PC-9 (cell line): ENCODE data around the gene HAUS3. TPM values are rescaled to one million over a fixed set of nuclear protein-coding genes. Genes with fewer than 3 reads are reported as not detected.

Experiments used
- BruUV-seq: library from RNA; stranded (reverse); fragments of 400-500 nt; replicated peaks from 2 replicates; lab custom pipeline; 2021; lab: Mats Ljungman, UMichigan
- CTCF ChIA-PET: fragments of 300-600 bp; sonication (Branson Sonifier 250); formaldehyde crosslinking; loops from one replicate; lab custom pipeline; 2022; ENCODE audit warnings: antibody characterized with exemption; lab: Charles Lee
- POLR2A ChIA-PET: fragments of 300-600 bp; sonication (Branson Sonifier 250); formaldehyde crosslinking; loops from one replicate; lab custom pipeline; 2022; ENCODE audit warnings: antibody characterized with exemption; ENCODE audit not compliant: unreplicated experiment; lab: Charles Lee
- DNase-seq, 2 experiments: peaks; one replicate each; pipeline versions ENCODE4 v3.0.0 to v3.0.0-alpha.2; 2015 to 2022; ENCODE audit warnings: mixed read lengths in 1 of 2
- H2AFZ ChIP-seq: fragments of 200-600 bp; sonication (generic); 2 replicates; pipeline ENCODE4 v1.8.1; 2017; ENCODE audit warnings: antibody characterized with exemption
- H3F3A ChIP-seq: fragments of 200-600 bp; sonication (generic); 2 replicates; pipeline ENCODE4 v1.8.1; 2017; ENCODE audit warnings: antibody characterized with exemption, mild to moderate bottlenecking, low read depth; ENCODE audit not compliant: insufficient read depth
- H3K27ac ChIP-seq: fragments of 200-600 bp; sonication (generic); 2 replicates; pipeline ENCODE4 v1.6.1; 2016; ENCODE audit warnings: mixed run types
- H3K27me3 ChIP-seq: fragments of 200-600 bp; sonication (generic); 2 replicates; pipeline ENCODE4 v1.6.1; 2016; ENCODE audit warnings: low read depth, mixed run types; ENCODE audit not compliant: insufficient read depth
- H3K36me3 ChIP-seq: fragments of 200-600 bp; sonication (generic); 2 replicates; pipeline ENCODE4 v1.6.1; 2016; ENCODE audit warnings: low read depth, mixed run types
- H3K4me1 ChIP-seq: fragments of 200-600 bp; sonication (generic); replicated peaks from 2 replicates; pipeline ENCODE4 v1.6.1; 2016; ENCODE audit warnings: mixed run types; ENCODE audit not compliant: insufficient read depth
- H3K4me2 ChIP-seq: fragments of 200-600 bp; sonication (generic); 2 replicates; pipeline ENCODE4 v1.6.1; 2017; ENCODE audit warnings: mixed run types
- H3K4me3 ChIP-seq: fragments of 200-600 bp; sonication (generic); 2 replicates; pipeline ENCODE4 v1.6.1; 2016; ENCODE audit warnings: mixed run types
- H3K79me2 ChIP-seq: fragments of 200-600 bp; sonication (generic); 2 replicates; pipeline ENCODE4 v1.6.1; 2017; ENCODE audit warnings: low read depth, mixed run types
- H3K9me2 ChIP-seq: fragments of 200-600 bp; sonication (generic); 2 replicates; pipeline ENCODE4 v1.8.1; 2017; ENCODE audit warnings: mild to moderate bottlenecking; ENCODE audit not compliant: insufficient read depth
- H3K9me3 ChIP-seq: fragments of 200-600 bp; sonication (generic); 2 replicates; pipeline ENCODE4 v1.8.1; 2016; ENCODE audit warnings: low read depth; ENCODE audit not compliant: insufficient read depth
- H4K20me1 ChIP-seq: fragments of 200-600 bp; sonication (generic); 2 replicates; pipeline ENCODE4 v1.8.1; 2017; ENCODE audit not compliant: insufficient read depth
- CTCF ChIP-seq: fragments of 200-600 bp; sonication (generic); conservative IDR thresholded peaks from 2 replicates; pipeline ENCODE4 v1.6.1; 2017; ENCODE audit warnings: mixed run types, antibody characterized with exemption, mild to moderate bottlenecking, moderate library complexity
- EZH2 ChIP-seq: fragments of 200-600 bp; sonication (generic); IDR thresholded peaks from 2 replicates; pipeline ENCODE4 v1.8.0; 2017; ENCODE audit warnings: antibody characterized with exemption, low read depth
- intact Hi-C: fragments of 100-400 bp; cut with micrococcal nuclease; formaldehyde crosslinking; loops from one replicate; pipeline ENCODE4 v1.10.0; 2022; ENCODE audit not compliant: unreplicated experiment
- total RNA-seq: library from RNA; stranded (reverse); gene quantifications from 2 replicates; pipeline ENCODE4 v1.2.3, GENCODE V29; 2021

Gene HAUS3
- total RNA-seq, 1 experiment from 2014 or later, result 16.2 TPM

- no peaks in the 10 kb centered on the region; the same call in 1 of the 2 replicates for H3F3A ChIP-seq
- no peak for DNase-seq
- intact Hi-C loops, result no loop called here
- H3K4me1 ChIP-seq, result no peaks in the 10 kb centered on the region
- TF ChIP-seq EZH2, result no peak
- no peaks in the 10 kb centered on the region for H4K20me1 ChIP-seq
- ChIA-PET POLR2A (no interaction called here), CTCF (no interaction called here)
- no peak overlapping the region for H3K4me3 ChIP-seq
- H2AFZ ChIP-seq, result no peak overlapping the region
- H3K36me3 ChIP-seq, result no peaks in the 10 kb centered on the region
- H3K27ac ChIP-seq, result no peak overlapping the region
- H3K9me3 ChIP-seq, result no peaks in the 10 kb centered on the region
- BruUV-seq, result no TSS peak
- H3K9me2 ChIP-seq, result no peaks in the 10 kb centered on the region
- H3K79me2 ChIP-seq, result no peaks in the 10 kb centered on the region
- no peak overlapping the region for H3K4me2 ChIP-seq
- H3K27me3 ChIP-seq, result peaks cover 36% of the 10 kb centered on the region
These were observed 43.9 kb upstream of the HAUS3 start for GRCh38 chr4:2285613-2286381.

- Histone ChIP-seq H3K36me3 (no peaks in the 10 kb centered on the region), H3K79me2 (no peaks in the 10 kb centered on the region), H3K27me3 (peaks cover 36% of the 10 kb centered on the region), H3K9me3 (no peaks in the 10 kb centered on the region), H4K20me1 (no peaks in the 10 kb centered on the region), H3K4me3 (no peak overlapping the region), H3K27ac (no peak overlapping the region), H3K4me1 (no peaks in the 10 kb centered on the region), H2AFZ (no peak overlapping the region), H3K4me2 (no peak overlapping the region), H3F3A (no peaks in the 10 kb centered on the region; the same call in 1 of the 2 replicates), H3K9me2 (no peaks in the 10 kb centered on the region)
- CTCF ChIA-PET, result no interaction called here
- POLR2A ChIA-PET, result no interaction called here
- no peak for DNase-seq
- intact Hi-C loops, result no loop called here
- BruUV-seq, result no TSS peak
- TF ChIP-seq EZH2 (no peak), CTCF (no peak)
These were observed 43.2 kb upstream of the HAUS3 start for GRCh38 chr4:2284934-2285612.

- no peak overlapping the region for H3K27ac ChIP-seq
- no peak overlapping the region for H2AFZ ChIP-seq
- ChIA-PET CTCF (no interaction called here), POLR2A (no interaction called here)
- no peak overlapping the region for H3K4me3 ChIP-seq
- no peaks in the 10 kb centered on the region for H3K9me3 ChIP-seq
- H4K20me1 ChIP-seq, result no peaks in the 10 kb centered on the region
- no TSS peak for BruUV-seq
- H3K27me3 ChIP-seq, result peaks cover 41% of the 10 kb centered on the region
- no peaks in the 10 kb centered on the region; the same call in 1 of the 2 replicates for H3F3A ChIP-seq
- H3K4me1 ChIP-seq, result no peaks in the 10 kb centered on the region
- intact Hi-C loops, result no loop called here
- H3K36me3 ChIP-seq, result no peaks in the 10 kb centered on the region
- DNase-seq, result no peak
- no peak overlapping the region for H3K4me2 ChIP-seq
- no peaks in the 10 kb centered on the region for H3K79me2 ChIP-seq
- no peaks in the 10 kb centered on the region for H3K9me2 ChIP-seq
- TF ChIP-seq EZH2 (no peak), CTCF (no peak)
These were observed 42.4 kb upstream of the HAUS3 start for GRCh38 chr4:2284161-2284933.
